SK-N-DZ (cell line): ENCODE measurements around the gene ZBED1. TPM values are rescaled to one million over a fixed set of nuclear protein-coding genes. Genes with fewer than 3 reads are reported as not detected.
"Not testable (repeated sequence)": the region's sequence is repeated elsewhere in the genome, so short reads cannot be mapped to it uniquely, and the experiment has no call there.

Experiments
- DNase-seq: peaks from one replicate; pipeline ENCODE4 v3.0.0-alpha.2; 2015; ENCODE audit warnings: low spot score
- polyA plus RNA-seq, 2 experiments: library from polyadenylated mRNA; depleted of rRNA; stranded (reverse); fragments of >200 nt; gene quantifications; 2 replicates each; pipeline ENCODE4 v1.2.3, GENCODE V29; 2014

The ZBED1 gene
- polyA plus RNA-seq (2014; cell fraction: cytosol; rRNA removed), result 16.0 and 16.8 TPM in 2 replicates
- 2.7 and 4.3 TPM in 2 replicates for polyA plus RNA-seq (2014; cell fraction: nucleus; rRNA removed)

GRCh38 chrX:2500803-2501558 lies at the start of gene ZBED1, which contains the start of gene DHRSX:
Gene ZBED1, minus strand, starts transcription at chrX:2500976. Its CDS starts 10,257 bp downstream, at chrX:2490719.
Gene DHRSX, minus strand, starts transcription at chrX:2500976. Its CDS starts 51 bp downstream, at chrX:2500925.
- no peak for DNase-seq

- peak; percentile 61 for DNase-seq
Observed at GRCh38 chrX:2549876-2550275, 49.1 kb upstream of the ZBED1 start.

GRCh38 chrX:2548711-2549423 lies 48.1 kb upstream of the ZBED1 start:
- DNase-seq, result no peak

GRCh38 chrX:2547736-2548135 lies 47.0 kb upstream of the ZBED1 start:
- no peak for DNase-seq

- DNase-seq, result no peak
Observed at GRCh38 chrX:2546496-2546895, 45.7 kb upstream of the ZBED1 start.

DNA sequence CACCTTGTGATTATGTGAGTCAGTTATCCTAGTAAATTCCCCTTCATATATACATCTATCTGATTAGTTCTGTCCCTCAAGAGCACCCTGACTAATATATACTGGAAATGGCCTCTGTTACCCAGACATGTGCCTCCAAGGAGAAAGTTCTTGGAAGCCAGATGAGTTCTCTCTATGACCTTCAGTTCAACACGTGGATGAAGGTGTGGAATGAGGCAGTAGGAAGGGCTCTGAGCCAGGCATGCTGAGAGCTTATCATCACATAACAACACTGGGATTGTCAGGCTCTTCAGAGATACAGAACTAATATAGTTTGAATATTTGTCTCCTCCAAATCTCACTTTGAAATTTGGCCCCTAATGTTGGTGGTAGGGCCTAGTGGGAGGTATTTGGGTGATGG lies 44.4 kb upstream of the ZBED1 start:
- no peak for DNase-seq

- no peak for DNase-seq
Observed at GRCh38 chrX:2542826-2543521, 42.2 kb upstream of the ZBED1 start.

- DNase-seq, result no peak
Observed at GRCh38 chrX:2541603-2542002, 40.8 kb upstream of the ZBED1 start.

DNA sequence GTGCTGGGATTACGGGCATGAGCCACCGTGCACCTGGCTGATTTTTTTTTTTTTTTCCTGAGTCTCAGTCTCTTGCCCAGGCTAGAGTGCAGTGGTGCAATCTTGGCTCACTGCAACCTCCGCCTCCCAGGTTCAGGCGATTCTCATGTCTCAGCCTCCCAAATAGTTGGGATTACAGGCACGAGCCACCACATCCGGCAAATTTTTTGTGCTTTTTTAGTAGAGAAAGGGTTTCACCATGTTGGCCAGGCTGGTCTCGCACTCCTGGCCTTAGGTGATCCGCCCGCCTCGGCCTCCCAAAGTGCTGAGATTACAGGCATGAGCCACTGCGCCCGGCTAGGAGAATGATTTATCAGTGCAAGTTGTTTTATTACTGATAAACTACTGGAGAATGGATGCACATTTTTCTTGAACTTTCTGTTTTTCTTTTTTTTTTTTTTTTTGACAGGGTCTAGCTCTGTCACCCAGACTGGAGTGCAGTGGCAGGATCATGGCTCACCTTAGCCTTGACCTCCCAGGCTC lies 39.7 kb upstream of the ZBED1 start:
- no peak for DNase-seq

DNA sequence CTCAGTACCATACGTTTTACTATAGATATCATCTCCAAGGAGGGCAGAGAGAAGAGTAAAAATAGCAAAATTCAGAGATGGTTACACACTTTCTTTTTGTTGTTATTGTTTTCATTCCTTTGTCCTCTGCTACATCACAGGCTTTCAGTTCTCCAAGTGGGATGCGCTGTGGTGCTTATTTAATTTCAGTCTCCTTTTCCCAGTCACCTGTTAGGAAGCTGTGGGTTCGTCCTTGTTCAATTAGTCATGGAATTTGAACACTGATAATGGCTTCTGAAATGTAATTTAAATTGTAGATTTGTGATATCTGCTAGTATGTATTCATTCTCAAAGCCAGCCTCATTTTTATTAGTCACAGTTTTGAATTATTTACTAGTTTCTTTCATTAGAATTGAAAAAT lies 38.8 kb upstream of the ZBED1 start:
- DNase-seq, result no peak

DNA sequence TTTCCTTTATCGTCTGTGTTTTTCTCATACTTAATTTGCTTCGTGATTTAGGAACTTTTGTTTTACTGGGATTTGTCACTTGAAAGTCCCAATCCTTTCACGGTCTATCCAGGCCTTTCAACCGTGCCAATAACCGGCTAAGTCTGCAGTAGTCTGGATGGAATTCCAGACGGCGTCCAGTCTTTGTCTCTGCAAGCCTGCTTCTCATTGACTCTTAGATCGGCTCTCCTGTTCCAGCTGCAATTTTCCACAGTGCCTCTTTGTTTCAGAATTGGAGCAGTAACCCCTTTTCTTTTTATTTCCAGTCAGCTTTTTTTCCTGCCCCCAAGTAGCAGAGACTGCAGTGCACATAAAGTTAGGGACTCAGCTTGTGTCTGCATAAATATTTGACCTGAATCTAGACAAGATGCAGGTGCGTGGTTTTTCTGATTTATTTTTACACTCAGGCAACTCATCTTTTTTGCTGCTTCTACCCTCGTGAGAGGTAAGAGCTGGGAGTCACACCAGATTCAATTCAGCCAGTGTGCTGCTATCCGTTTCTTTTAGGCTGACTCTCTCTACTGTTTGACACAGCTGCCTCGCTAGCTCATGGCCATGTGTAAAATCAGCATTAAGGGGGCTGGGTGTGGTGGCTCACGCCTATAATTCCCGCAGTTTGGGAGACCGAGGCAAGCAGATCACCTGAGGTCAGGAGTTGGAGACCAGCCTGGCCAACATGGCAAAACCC lies 37.4 kb upstream of the ZBED1 start:
- no peak for DNase-seq

- DNase-seq, result no peak
Observed at GRCh38 chrX:2536974-2537373, 36.2 kb upstream of the ZBED1 start.

GRCh38 chrX:2536141-2536540 lies 35.4 kb upstream of the ZBED1 start:
- no peak for DNase-seq

DNA sequence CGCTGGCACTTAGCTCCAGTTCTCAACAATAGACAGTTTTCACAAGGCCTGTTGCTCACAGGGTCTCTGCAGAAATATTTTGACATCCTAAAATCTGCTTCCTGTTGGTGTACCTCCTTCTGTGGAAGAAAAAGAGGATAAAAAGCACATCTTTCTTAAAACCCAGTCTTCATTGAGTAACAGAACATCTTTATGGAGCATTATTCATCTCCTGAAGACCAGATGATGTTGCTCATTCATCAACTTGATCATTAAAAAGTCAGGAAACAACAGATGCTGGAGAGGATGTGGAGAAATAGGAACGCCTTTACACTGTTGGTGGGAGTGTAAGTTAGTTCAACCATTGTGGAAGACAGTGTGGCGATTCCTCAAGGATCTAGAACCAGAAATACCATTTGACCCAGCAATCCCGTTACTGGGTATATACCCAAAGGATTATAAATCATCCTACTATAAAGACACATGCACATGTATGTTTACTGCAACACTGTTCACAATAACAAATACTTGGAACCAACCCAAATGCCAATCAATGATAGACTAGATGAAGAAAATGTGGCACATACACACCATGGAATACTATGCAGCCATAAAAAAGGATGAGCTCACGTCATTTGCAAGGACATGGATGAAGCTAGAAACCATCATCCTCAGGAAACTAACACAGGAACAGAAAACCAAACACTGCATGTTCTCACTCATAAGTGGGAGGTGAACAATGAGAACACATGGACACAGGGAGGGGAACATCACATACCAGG lies 33.7 kb upstream of the ZBED1 start:
- not testable (repeated sequence) for DNase-seq

DNA sequence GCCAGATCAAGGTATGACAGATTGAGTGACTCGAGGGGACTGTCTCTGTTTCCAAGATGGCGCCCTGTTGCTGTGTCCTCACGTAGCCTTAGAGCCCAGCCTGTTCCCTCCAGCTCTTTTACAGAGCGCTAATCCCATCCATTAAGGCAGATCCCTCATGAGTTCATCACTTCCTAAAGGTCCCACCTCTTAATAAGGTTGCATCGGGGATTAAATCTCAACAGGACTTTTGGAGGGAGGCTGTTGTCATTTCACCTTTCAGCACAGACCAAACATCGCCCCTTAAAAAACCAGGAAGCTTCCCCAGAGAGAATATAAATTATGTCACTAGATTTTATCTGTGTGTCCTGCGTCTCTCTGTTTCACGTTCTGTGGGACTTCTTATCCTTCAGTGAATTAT lies 32.6 kb upstream of the ZBED1 start:
- peak; percentile 77 for DNase-seq

DNA sequence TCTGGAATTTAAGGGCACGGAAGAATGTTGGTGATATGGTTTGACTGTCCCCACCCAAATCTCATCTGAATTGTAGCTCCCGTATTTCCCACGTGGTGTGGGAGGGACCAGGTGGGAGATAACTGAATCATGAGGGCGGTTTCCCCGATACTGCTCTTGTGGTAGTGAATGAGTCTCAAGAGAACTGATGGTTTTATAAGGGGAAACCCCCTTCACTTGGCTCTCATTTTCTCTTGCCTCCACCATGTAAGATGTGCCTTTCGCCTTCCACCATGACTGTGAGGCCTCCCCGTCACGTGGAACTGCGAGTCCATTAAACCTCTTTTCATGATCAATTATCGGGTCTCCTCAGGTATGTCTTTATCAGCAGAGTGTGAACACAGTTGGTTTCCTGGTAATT lies 25.6 kb upstream of the ZBED1 start:
- no peak for DNase-seq

GRCh38 chrX:2523911-2524310 lies 23.1 kb upstream of the ZBED1 start:
- no peak for DNase-seq

- no peak for DNase-seq
Observed at GRCh38 chrX:2521927-2522386, 21.2 kb upstream of the ZBED1 start.

DNA sequence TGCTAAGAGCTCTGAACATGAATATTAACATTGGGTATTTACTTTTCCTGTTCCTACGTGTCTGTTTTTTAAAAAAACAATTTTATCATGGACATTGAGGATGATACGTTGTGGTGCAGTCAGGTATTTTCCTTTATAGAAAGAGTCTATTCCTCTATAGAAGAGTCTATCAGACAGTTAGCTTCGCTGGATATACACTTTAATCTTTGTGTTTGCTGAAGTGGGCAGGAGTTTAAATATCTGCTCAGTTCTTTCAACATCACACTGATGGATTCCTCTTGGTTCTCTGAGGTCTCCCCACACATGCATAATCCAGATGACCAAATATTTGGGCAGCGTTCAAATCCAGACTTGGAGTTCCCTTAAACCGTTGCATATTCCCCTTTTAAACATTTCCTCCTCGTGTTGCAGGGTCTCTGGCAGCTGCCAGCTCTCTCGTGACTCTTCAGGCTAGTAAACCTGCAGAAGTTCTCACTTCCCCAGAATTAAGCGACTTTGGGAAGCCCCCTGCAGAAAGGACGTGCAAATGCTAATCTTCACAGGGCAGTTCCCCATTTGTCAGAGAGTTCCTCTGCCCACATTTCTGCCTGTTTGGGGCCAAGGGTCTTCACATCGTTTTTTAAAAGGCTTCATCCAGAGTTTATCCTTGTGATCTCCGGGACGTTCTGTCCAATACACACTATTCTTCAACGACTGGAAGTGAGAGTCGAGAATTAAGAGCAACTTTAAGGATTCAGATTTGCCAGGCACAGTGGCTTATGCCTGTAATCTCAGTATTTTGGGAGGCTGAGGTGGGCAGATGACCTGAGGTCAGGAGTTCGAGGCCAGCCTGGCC lies 20.5 kb upstream of the ZBED1 start:
- no peak for DNase-seq

DNA sequence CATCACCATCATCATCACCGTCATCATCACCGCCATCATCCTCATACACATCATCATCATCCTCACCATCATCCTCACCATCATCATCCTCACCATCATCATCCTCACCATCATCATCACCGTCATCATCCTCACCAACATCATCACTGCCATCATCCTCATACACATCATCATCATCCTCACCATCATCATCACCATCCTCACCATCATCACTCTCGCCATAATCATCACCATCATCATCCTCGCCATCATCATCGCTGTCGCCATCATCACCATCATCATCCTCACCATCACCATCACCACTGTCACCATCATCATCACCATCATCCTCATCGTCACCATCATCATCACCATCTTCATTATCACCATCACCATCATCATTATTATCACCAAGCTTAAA lies 19.8 kb upstream of the ZBED1 start:
- no peak for DNase-seq
